Thyroid gland (tissue), 4 donors: ENCODE results near the gene CTCF. TPM values are rescaled to one million over a fixed set of nuclear protein-coding genes. Genes with fewer than 3 reads are reported as not detected.

Experiments
- DNase-seq, 2 donors: peaks; one replicate each; pipeline ENCODE4 v3.0.0-alpha.2; 2019
- H3K27ac ChIP-seq, 3 donors: fragments of 200-600 bp; sonication (generic); 1 replicate in 2 of 3; 2 replicates in 1 of 3; pipeline ENCODE4 v1.5.1; 2016 to 2019; ENCODE audit warnings: mild to moderate bottlenecking in 1 of 3, moderate library complexity in 1 of 3
- H3K27me3 ChIP-seq: fragments of 200-600 bp; sonication (generic); one replicate; pipeline ENCODE4 v1.5.1; 2019
- H3K36me3 ChIP-seq, 2 donors: fragments of 200-600 bp; sonication (generic); one replicate each; pipeline ENCODE4 v1.5.1; 2016 to 2019
- H3K4me1 ChIP-seq, 2 donors: fragments of 200-600 bp; sonication (generic); one replicate each; pipeline ENCODE4 v1.5.1; 2017 to 2019
- H3K4me3 ChIP-seq, 3 donors: fragments of 200-600 bp; sonication (generic); replicated peaks in 1 of 3; 1 replicate in 2 of 3; 2 replicates in 1 of 3; pipeline ENCODE4 v1.5.1; 2016; ENCODE audit warnings: mild to moderate bottlenecking in 1 of 3
- H3K9me3 ChIP-seq: fragments of 200-600 bp; sonication (generic); one replicate; pipeline ENCODE4 v1.5.1; 2017
- POLR2A ChIP-seq, 2 donors: fragments of 450-650 bp; IDR thresholded peaks; one replicate each; pipeline ENCODE4 v1.6.1; 2017; ENCODE audit warnings: antibody characterized with exemption in 2 of 2, mild to moderate bottlenecking in 2 of 2, moderate library complexity in 1 of 2
- WGBS, 2 donors: methylation state at CpG; one replicate each; pipeline ENCODE4 v1.1.5; 2017; 5-methylcytosine and 5-hydroxymethylcytosine counted together
- intact Hi-C: fragments of 100-400 bp; cut with DNase I; formaldehyde crosslinking; loops from one replicate; pipeline ENCODE4 v1.15.1; 2023
- total RNA-seq, 4 donors: library from RNA; depleted of rRNA; stranded (reverse); fragments of >200 nt; gene quantifications; one replicate each; pipeline ENCODE4 v1.2.3, GENCODE V29; 2016
- TF ChIP-seq, protein P1 (sequence below), 6 experiments: fragments of 200-600 bp in 3 of 6; fragments of 450-650 bp in 3 of 6; sonication (generic) in 3 of 6; IDR thresholded peaks; one replicate each; pipeline ENCODE4 v1.5.1; 2016 to 2019; ENCODE audit warnings: antibody characterized with exemption in 6 of 6, mild to moderate bottlenecking in 2 of 6, inconsistent platforms in 1 of 6, moderate library complexity in 1 of 6

The CTCF gene
- total RNA-seq, 4 donors from 2014 or later: 37.2 to 52.1 (median 47.2) TPM

DNA sequence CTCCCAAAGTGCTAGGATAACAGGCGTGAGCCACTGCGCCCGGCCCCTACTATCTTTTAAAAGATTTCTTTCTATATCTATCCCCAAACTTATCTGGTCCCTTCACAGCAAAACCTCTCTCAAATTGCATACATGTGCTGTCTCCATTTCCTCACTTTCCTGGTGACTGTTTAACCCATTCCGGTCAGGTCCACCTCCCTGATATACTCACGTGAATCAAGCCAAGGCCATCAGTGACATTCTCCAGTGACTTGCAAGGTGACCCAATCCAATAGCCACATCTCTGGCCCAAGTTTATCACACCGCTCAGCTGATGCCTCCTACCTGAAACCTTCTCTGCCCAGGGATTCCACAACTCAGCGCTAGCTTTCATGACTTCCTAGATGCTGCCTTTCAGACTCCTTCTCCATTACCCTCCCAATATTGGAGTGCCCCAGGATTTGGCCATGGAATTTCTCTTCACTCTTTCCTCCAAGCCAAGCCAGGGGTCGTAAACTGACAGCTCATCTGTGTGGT lies 1.4 kb upstream of the CTCF start:
- 92 to 94% methylated on average over 8 of the region's 8 CpGs for WGBS, 2 donors
- Histone ChIP-seq H3K27ac (peak overlapping the region in 1 of 3 donors; percentile 98), H3K4me1 (peaks cover 11 to 26% of the 10 kb centered on the region in 2 donors), H3K9me3 (no peaks in the 10 kb centered on the region), H3K4me3 (no peak overlapping the region), H3K27me3 (no peaks in the 10 kb centered on the region), H3K36me3 (no peaks in the 10 kb centered on the region)
- intact Hi-C loops: loop anchor here (5.0 kb wide), 2 partner anchors 34 to 106 kb away; partner anchors contain the start of genes C16orf86, ENKD1 and RIPOR1
- DNase-seq: no peak
- no peak for TF ChIP-seq POLR2A (IDR thresholded peaks at IDR 0.05)
- TF ChIP-seq, protein P1, sequence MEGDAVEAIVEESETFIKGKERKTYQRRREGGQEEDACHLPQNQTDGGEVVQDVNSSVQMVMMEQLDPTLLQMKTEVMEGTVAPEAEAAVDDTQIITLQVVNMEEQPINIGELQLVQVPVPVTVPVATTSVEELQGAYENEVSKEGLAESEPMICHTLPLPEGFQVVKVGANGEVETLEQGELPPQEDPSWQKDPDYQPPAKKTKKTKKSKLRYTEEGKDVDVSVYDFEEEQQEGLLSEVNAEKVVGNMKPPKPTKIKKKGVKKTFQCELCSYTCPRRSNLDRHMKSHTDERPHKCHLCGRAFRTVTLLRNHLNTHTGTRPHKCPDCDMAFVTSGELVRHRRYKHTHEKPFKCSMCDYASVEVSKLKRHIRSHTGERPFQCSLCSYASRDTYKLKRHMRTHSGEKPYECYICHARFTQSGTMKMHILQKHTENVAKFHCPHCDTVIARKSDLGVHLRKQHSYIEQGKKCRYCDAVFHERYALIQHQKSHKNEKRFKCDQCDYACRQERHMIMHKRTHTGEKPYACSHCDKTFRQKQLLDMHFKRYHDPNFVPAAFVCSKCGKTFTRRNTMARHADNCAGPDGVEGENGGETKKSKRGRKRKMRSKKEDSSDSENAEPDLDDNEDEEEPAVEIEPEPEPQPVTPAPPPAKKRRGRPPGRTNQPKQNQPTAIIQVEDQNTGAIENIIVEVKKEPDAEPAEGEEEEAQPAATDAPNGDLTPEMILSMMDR (IDR thresholded peaks at IDR 0.05): no peak

DNA sequence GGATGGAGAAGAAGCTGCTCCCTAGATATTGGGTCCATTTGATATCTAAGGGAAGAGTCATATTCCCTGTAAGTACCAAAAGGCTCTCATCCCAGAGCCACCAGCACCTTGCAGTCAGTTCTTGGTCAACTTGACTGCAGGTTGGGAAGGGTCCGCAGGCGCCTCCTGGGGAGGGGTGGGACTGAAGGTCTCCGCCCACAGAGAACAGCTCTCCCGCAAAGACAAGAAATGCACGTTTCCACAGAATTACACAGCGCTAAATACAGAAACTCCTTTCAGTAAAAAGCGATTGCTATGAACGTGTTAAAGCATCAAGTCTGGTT lies 864 bp upstream of the CTCF start:
- no peaks in the 10 kb centered on the region for H3K36me3 ChIP-seq
- H3K27me3 ChIP-seq: no peaks in the 10 kb centered on the region
- 2 to 6% methylated on average over 6 to 8 of the region's 8 CpGs for WGBS, 2 donors
- H3K4me3 ChIP-seq: peak overlapping the region; percentile 2 to 86 (median 37)
- no peak for DNase-seq
- intact Hi-C loops: loop anchor here (5.0 kb wide), 2 partner anchors 34 to 106 kb away; partner anchors contain the start of genes C16orf86, ENKD1 and RIPOR1
- TF ChIP-seq POLR2A (IDR thresholded peaks at IDR 0.05): no peak
- TF ChIP-seq, protein P1 (IDR thresholded peaks at IDR 0.05): no peak
- no peaks in the 10 kb centered on the region for H3K9me3 ChIP-seq
- peaks cover 11 to 27% of the 10 kb centered on the region in 2 donors for H3K4me1 ChIP-seq
- peak overlapping the region; percentile 42 to 98 (median 94) for H3K27ac ChIP-seq

DNA sequence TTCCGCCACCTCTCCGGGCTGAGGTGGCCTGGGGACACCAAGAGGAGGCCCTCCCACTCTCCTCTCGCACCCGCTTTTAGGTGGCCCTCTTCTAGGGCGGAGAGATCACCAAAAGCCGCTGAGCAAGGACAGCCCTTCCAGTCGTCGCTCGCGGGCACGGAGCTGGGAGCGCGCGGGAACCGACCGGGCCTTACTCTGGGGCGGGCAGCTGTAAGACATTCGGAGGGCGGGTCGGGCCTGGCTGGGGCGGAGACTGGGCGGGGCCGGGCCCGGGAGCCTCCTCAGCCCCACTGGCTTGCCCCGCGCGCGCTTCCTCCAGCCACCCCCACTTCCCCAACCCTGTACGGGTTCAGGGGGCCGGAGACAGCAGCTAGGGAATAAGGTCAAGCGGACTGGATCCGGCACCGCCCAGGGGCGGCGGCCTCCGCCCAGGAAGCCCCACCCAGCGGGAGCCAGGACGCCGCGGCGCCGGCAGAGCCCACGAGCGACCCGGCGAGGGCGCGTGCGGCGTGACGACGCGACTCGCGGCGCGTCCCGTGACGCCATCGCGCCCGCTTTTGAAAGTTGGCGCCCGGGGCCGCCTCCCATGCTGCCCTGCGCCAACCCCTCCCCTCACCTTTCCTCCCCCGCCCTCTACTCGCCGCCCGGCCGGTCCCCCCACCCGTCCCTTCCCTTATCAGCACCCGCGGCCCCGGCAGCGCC lies 351 bp upstream of the CTCF start:
- peaks cover 11 to 27% of the 10 kb centered on the region in 2 donors for H3K4me1 ChIP-seq
- no peaks in the 10 kb centered on the region for H3K36me3 ChIP-seq
- H3K27ac ChIP-seq: peak overlapping the region; percentile 82 to 98 (median 94)
- 1 to 8% methylated on average over 7 to 22 of the region's 76 CpGs for WGBS, 2 donors
- DNase-seq: peak; percentile 96 to 97
- H3K27me3 ChIP-seq: no peaks in the 10 kb centered on the region
- no peaks in the 10 kb centered on the region for H3K9me3 ChIP-seq
- peak in 1 of 2 donors; percentile 76 for TF ChIP-seq POLR2A (IDR thresholded peaks at IDR 0.05)
- TF ChIP-seq, protein P1 (IDR thresholded peaks at IDR 0.05): no peak
- intact Hi-C loops: loop anchor here (5.0 kb wide), 2 partner anchors 35 to 105 kb away; partner anchors contain the start of genes C16orf86, ENKD1 and RIPOR1
- peak overlapping the region; percentile 2 to 86 (median 37) for H3K4me3 ChIP-seq

DNA sequence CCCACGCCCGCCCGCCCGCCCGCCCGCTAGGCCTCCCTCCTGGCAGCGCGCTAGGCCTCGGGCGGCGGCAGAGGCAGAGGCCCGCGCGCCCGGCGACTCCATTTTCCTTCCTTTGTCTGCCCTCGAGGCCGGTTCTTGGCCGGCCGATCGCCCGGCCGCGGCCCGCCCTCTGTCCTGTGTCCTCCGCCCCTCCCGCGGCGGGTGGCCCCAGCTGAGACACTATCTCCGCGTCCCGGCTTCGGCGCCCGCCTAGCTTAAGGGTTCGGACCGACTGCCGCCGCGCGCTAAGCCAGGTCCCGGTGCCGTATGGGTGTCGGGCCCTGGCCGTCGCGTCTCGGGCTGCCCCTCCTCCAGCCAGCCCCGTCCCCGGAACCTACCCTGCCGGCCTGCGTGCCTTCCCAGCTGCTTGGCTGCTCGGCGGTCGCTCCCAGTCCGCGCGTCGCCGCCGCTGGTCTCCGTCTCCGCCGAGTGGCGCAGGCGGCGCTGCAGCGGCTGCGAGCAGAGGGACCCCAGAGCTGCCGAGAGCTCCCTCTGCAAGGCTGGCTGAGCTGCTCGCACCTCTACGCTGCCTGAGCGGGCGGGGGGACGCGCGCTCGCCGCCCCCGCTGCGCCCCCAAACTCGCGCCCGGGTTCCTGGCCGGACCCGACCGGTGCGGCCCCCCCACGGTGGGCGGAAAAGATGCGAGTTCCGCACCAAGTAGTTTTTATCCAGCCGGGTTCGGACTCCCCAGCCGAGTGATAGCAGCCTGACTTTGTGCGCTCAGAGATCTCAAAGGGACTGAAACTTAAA lies 787 bp downstream of the CTCF start:
- H3K4me3 ChIP-seq: peak overlapping the region; percentile 63 to 96 (median 86)
- intact Hi-C loops: loop anchor here (5.0 kb wide), 2 partner anchors 36 to 104 kb away; partner anchors contain the start of genes C16orf86, ENKD1 and RIPOR1
- H3K27ac ChIP-seq: peak overlapping the region; percentile 94 to 98 (median 96)
- peak; percentile 58 to 70 for DNase-seq
- H3K27me3 ChIP-seq: no peaks in the 10 kb centered on the region
- no peaks in the 10 kb centered on the region for H3K36me3 ChIP-seq
- WGBS, 2 donors: 1% methylated on average over 12 to 17 of the region's 96 CpGs
- TF ChIP-seq POLR2A (IDR thresholded peaks at IDR 0.05): no peak
- TF ChIP-seq, protein P1 (IDR thresholded peaks at IDR 0.05): peak in 3 of 6 experiments; percentile 12 to 27 (median 14)
- peaks cover 11 to 27% of the 10 kb centered on the region in 2 donors for H3K4me1 ChIP-seq
- no peaks in the 10 kb centered on the region for H3K9me3 ChIP-seq
